NCI-H146 treated with DMSO at 0.1 percent for 48 hours (cell line): Measurements from ENCODE around the gene GFRA4.

Source experiments
- DNase-seq: peaks from one replicate; lab custom pipeline; 2025; ENCODE audit not compliant: unreplicated experiment; lab: John Stamatoyannopoulos, UW

The GFRA4 gene

GRCh38 chr20:3674995-3675900 lies 12.0 kb upstream of the GFRA4 start:
- no peak for DNase-seq

- DNase-seq = no peak
Observed at GRCh38 chr20:3674447-3674846, 11.2 kb upstream of the GFRA4 start.

GRCh38 chr20:3673221-3674070 lies 10.2 kb upstream of the GFRA4 start:
- DNase-seq = no peak

- DNase-seq = no peak
Observed at GRCh38 chr20:3672547-3673171, 9.5 kb upstream of the GFRA4 start.

GRCh38 chr20:3671986-3672546 lies 8.9 kb upstream of the GFRA4 start:
- no peak for DNase-seq

- DNase-seq = no peak
Observed at GRCh38 chr20:3670945-3671344, 7.7 kb upstream of the GFRA4 start.

GRCh38 chr20:3670511-3670910 lies 7.3 kb upstream of the GFRA4 start:
- no peak for DNase-seq

- DNase-seq = no peak
Observed at GRCh38 chr20:3669710-3670367, 6.6 kb upstream of the GFRA4 start.

GRCh38 chr20:3667434-3668037 lies 4.3 kb upstream of the GFRA4 start:
- no peak for DNase-seq

GRCh38 chr20:3663858-3664257 lies 659 bp upstream of the GFRA4 start:
- DNase-seq = no peak

GRCh38 chr20:3661814-3662665 lies 1.2 kb downstream of the GFRA4 start:
- peak; percentile 35 for DNase-seq

GRCh38 chr20:3661060-3661813 lies 2.0 kb downstream of the GFRA4 start:
- DNase-seq = no peak

GRCh38 chr20:3660262-3661059 lies 2.7 kb downstream of the GFRA4 start:
- no peak for DNase-seq

GRCh38 chr20:3659492-3660261 lies 3.5 kb downstream of the GFRA4 start:
- no peak for DNase-seq

GRCh38 chr20:3658716-3659491 lies 4.3 kb downstream of the GFRA4 start:
- DNase-seq = no peak

GRCh38 chr20:3658019-3658715 lies 5.0 kb downstream of the GFRA4 start:
- DNase-seq = no peak
